Activated naive CD4-positive, alpha-beta T cell treated with Interleukin-2 at 50 U/mL for 16 hours (primary cell): Measurements from ENCODE around the gene OR2A42.
"Not testable (repeated sequence)": the region's sequence is repeated elsewhere in the genome, so short reads cannot be mapped to it uniquely, and the experiment has no call there.

Source experiments
- DNase-seq: peaks from one replicate; pipeline ENCODE4 v3.0.0-alpha.2; 2020

Gene OR2A42, protein sequence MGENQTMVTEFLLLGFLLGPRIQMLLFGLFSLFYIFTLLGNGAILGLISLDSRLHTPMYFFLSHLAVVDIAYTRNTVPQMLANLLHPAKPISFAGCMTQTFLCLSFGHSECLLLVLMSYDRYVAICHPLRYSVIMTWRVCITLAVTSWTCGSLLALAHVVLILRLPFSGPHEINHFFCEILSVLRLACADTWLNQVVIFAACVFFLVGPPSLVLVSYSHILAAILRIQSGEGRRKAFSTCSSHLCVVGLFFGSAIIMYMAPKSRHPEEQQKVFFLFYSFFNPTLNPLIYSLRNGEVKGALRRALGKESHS

DNA sequence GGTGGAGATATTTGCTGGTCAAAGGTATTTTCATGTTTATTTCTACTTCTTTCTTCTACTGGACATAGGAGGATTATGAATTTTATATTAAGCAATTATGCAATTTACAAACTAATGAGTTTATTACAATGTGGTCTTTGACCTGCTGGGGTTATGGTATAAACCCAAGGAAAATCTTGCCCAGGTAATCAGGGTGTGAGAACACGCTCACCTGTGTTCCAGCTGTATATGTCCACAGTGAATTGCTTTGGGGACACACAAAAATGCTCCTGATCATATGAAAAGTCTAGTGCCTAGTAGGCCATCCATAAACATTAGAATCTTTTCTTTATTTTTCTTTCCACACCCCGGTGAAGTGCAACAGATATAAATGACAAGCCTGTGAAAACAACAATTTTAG lies at the start of gene OR2A42:
OR2A42 (minus strand) TSS at position 241 of the 400 bp plus-strand sequence. CDS start 6,762 bp downstream, outside the sequence.
- not testable (repeated sequence) for DNase-seq

DNA sequence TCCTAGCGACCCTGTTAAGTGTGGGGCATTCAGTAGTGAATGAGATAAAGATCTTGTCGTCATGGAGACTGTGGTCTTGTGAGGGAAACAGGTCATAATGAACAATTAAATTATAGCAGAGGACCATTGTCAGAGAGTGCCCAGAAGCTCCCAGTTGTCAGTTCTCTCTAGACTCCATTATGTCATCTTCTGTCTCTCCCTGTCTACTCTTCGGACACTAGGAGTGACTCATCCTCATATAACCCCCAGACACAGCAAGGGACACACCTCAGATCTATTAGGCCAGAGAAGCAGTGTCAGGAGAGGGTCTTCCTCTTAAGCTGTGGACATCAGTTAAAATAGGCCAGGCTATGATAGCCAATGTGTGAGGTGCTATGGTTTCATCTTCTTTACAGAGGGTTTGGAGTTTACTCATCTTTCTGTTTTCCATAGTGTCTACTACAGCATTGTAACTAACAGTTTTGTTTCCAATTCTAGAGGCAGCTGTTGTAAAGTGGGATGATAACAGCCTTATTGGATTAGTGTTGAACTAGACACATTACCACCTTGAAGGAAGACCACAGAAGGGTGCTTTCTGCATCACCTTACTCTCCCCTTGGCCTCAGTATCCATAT lies 47.9 kb upstream of the OR2A42 start:
- not testable (repeated sequence) for DNase-seq

DNA sequence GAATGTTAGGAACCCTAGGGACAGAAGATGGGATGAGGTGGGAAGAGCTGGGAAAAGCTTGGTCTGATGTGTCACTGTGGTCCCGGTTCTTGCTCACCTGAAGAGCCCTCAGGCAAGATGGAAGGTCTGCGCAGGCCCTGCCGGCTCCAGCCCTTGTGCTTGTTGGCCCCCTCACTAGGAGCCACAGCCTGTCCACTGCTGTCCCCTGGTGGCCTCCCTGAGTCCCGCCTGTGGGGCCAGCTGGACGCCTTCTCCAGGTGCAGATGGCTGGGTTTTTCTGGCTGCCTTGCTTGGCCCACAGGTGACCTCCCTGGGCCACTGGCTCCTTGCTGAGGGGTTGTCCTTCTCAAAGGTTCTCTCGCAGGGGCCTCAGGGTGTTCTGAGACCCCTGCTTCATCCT lies 44.3 kb upstream of the OR2A42 start:
- DNase-seq, result not testable (repeated sequence)

DNA sequence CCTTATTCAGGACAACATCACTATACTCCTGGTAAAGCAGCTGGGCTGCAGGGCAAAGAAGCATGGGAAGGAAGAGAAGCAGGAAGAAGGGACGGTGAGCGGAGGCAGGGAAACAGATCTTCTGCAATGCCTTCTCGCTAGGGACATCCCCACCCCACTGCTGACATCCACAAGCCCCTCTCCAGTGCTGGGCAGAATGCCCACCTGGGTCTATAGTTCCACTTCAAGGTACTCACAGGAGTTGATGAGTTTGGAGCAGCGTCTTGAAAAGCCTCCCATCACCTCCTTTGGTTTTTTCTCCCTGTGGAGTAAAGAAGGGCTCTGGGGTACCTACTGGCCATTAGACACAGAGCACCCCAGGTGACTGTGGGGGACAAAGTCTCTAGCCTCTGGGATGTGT lies 43.1 kb upstream of the OR2A42 start:
- not testable (repeated sequence) for DNase-seq

DNA sequence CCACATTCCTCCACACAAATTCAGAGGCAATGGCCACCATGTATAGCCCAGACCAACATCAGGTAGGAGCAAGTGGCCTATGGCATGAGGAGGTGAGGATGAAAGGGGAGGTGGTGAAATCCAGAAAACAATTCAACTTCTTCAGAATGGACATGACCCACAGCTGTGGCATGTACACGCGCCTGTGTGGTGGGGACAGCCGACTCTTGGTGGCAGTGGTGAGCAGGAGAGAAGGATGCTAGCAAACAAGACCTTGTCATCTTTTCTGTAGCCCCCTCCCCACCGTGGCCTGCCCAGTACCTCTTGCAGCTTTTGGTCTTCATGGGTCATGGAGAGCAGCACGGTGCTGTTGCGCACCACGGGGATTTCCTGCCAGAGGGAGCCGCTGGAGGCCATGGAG lies 42.6 kb upstream of the OR2A42 start:
- not testable (repeated sequence) for DNase-seq

DNA sequence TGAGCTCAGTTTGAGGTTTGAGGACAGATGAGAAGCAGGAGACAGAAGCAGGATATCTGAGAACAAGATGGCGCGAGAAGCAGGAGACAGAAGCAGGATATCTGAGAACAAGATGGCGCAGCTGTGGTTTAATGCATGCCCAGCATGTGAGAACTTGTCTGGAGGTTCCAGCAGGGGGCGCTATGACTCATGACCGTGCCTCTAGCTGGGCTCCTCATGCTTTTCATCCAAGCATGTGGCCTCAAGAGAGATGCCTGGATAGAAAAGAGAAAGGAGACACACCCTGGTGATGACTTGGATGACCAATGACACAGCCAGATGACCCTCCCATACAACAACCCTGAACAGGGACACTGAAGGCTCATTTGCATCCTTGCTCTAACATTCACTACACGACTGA lies 40.6 kb upstream of the OR2A42 start:
- not testable (repeated sequence) for DNase-seq

DNA sequence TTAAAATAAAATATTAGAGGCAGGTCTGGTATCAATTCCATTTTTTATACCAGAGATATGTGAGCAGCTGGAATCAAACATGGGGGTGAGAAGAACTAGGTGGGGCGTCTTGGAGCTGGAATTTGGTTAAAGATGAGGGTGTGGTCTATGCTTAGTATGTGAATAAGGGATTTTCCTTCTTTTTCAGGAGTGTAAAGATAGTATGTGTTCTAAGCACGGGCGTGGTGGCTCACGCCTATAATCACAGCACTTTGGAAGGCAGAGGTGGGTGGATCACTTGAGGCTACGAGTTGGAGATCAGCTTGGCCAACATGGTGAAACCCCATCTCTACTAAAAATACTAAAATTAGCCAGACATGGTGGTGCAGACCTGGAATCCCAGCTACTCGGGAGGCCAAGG lies 35.9 kb upstream of the OR2A42 start:
- DNase-seq, result not testable (repeated sequence)

DNA sequence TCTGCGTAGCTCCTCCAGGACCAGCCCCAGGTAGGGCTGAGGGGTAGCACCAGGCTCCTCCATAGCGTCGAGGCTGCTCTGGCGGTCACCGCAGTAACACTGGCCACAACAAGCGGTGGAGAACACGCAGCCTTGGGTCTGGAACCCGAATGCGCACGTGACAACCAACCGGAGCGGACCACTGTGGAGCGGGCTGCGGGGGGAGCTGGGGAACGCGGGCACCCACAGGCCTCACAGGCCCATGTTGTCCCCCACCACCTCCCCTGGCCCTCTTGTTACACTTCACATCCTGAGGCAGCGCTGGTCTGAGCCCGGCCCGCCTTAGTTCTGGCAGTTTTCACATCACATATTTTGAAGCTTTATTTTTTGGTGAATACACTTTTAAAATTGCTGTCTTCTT lies 29.8 kb upstream of the OR2A42 start, which contains the start of gene CTAGE8:
CTAGE8 (minus strand) TSS at position 101 of the 400 bp plus-strand sequence; CDS start at position 63, 38 bp downstream.
- DNase-seq, result not testable (repeated sequence)

DNA sequence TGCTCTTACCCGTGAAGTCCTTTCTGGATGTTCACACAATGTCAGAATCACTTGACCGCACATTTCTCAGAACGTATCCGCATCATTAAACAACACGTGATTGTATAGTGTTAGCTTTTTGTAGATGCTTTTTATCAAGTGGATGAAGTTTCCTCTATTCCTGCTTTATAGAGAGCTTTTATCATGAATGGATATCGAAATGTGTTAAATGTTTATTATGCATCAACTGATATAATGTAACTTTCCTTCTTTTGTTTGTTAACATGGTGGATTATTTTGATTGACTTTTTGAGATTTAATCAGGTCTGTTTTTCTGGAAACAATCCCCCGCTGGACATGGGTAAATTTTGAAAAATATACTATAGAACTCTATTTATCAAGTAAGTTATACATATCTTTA lies 25.3 kb upstream of the OR2A42 start, which contains the start of gene OR2A7:
OR2A7 (minus strand) TSS at position 101 of the 400 bp plus-strand sequence. CDS start 5,164 bp downstream, outside the sequence.
- not testable (repeated sequence) for DNase-seq

DNA sequence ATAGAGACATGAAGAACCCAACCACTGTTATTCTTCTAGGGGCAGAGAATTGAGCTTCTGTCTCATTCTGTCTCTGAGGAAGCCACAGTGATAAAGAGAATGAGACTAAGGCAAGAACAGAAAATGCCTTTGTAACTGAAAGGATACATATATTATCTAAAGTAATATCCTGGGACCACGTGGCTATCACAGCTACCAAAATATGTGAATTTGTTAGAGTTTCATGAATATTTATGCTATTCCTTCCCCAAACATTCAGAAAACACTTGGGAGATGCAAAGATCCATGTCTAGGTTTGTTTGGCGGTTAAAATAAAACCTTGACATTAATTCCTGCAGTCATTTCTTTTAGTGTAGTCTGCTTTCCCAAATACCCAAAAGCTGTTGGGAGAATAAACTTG lies 22.7 kb upstream of the OR2A42 start:
- not testable (repeated sequence) for DNase-seq

DNA sequence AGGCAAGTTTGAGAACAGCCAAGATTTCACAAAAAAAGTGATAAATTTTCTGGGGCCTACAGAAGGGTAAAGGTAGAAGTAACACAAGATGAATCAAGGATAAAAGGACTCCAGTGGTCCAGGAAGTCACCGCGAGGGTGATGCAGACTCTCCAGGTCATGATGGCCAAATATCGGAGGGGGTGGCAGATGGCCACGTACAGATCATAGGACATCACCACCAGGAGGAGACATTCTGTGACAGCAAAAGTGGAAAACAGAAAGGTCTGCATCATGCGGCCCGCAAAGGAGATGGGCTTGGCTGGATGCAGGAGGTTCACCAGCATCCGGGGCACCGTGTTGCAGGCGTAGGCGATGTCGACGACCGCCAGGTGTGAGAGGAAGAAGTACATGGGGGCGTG lies 19.7 kb upstream of the OR2A42 start:
- DNase-seq, result not testable (repeated sequence)

DNA sequence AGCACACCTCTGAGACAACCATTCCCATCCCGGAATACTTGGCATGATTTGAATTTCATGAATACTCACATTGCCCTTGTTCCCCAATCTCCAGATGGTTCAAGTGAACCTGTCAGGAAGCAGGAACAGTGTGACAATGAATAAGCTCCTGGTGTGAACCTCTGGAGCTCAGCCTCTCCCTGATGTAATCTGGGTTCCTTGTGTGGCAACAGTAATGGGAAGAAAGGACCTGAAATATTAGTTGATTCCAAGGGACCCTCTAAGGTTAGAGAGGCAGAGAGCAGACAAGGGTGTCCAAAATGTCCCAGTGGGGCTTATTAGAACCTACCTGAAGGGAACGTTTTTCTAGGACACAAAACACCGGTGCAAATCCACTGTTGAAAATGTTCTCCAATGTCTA lies 16.7 kb upstream of the OR2A42 start:
- DNase-seq, result no peak

DNA sequence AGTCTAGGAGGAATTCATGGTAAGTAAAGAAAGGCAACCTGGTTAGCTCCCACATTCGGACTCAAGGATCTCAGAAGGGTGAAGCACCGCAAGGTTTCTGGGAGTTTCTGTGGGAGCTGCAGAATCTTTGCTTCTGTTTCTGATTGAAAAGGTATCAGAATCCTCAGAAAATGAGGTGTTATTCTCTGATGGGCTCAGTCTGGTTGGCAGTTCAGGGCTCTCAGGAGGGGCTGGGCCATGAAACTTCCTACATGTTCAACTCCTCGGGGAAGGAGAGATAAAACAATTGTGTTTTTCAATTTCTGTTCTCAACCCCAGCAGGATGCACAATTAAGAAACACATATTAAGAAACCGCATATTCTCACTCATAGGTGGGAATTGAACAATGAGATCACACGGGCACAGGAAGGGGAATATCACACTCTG lies 16.1 kb upstream of the OR2A42 start:
- no peak for DNase-seq

DNA sequence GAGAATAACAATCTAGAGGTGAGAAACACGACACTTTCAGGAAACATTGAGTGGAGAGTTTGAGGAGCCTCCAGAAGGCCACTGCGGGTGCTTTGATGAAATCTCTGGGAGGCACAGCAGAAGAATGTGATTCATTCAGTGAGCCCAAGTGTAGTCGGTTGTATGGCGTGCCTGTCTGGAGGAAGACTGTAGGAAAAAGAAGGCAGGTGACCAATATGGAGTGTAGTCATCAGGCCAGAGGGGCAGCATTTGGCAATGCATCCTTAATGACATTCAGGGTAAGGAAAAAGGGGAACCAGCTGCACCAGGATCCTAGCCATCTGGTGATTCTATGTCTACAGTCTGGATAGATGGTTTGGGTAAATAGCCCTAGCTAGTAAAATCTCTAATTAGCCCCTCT lies 12.9 kb upstream of the OR2A42 start:
- not testable (repeated sequence) for DNase-seq

DNA sequence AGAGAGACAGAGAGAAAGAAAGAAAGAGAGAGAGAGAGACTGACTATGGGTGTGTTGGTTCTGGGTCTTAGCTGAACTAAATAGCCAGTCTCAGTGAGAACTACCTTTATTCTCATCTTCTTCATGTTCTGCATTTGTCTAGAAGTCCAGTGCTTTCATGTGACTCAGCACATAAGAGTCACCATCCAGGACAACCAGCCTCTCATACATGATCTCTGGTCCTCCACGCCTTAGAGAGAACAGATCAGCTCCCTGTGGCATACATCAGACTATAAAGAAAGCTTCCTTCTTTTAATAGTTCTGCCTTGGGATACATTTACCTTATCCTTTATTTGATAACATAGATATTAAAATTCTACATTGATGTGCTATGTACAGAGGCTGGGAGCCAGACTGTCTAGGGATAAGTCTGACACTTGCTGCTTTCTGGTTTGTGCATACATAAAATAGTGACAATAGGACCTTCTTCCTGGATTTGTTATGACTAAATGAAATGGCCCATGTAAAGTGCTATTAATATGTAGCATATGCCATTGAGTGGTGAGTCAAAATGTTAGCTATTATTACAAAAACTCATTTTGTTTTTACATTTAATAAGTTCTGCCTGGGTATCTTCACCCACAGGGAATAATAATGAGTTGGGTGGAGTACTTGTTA lies 8.4 kb upstream of the OR2A42 start:
- not testable (repeated sequence) for DNase-seq

DNA sequence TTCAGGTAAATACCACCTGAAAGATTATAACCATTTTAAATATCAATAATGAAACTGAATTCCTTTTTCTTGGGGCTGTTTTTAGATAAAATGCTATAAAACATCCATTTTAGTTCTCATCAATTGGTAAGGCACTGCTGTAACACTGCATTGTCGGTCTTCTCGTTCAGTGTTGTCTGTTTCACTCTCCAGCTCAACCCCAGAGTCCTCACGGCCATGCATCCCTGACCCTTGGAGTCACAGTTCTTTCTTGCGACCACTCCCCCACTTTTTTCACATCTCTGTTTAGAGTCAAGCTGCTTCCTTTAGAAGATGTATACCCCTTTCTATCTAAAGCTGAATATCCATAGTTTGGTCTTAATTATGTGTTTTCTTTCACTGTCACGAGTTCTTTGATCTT lies 7.6 kb upstream of the OR2A42 start:
- DNase-seq, result not testable (repeated sequence)

DNA sequence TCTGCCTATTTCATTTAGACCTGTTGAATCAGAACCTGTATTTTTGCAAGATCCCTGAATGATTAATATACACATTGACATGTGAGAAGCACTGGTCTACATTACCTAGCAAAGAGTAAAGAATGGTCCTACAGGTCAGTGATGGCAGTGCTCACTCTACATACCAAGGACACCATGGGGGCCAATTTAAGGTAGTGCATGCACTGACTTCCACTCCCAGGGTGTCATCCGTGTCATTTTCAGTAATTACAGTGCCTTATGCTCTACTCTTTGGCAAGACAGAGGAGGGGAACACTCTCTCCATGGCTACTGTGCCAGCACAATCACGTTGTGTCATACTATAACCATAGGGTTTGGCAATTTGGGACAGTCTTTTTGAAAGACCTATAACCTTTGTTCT lies 6.0 kb upstream of the OR2A42 start:
- not testable (repeated sequence) for DNase-seq

DNA sequence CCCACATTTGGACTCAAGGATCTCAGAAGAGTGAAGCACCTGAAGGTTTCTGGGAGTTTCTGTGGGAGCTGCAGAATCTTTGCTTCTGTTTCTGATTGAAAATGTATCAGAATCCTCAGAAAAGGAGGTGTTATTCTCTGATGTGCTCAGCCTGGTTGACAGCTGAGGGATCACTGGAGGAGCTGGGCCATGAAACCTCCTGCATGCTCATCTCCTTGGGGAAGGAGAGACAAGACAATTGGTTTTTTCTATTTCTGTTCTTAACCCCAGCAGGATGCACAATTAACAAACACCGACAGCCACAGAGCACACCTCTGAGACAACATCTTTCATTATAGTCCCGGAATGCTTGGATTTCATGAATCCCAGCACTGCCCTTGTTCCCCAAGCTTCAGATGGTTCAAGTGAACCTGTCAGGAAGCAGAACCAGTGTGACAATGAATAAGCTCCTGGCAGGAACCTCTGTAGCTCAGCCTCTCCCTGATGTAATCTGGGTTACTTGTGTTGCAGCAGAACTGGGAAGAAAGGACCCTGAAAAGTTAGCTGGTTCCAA lies 799 bp downstream of the OR2A42 start:
- not testable (repeated sequence) for DNase-seq

DNA sequence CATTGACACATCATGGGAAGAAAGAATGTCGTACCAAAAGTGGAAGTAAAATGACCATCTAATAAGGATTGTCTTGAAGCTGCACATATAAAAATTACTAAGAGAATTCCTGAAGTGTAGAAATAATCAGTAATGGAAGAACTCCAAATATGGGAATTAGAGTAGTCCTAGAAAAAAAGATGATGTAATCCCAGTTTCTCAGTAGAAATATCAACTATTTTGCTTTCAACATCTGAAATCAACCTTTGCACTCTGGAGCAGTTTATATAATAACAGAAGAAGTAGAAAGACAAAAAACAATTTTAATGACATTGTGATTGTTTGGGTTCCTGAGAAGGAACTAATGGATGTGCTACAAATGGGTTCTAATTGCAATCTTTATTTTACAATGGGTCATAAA lies 6.4 kb downstream of the OR2A42 start:
- DNase-seq, result not testable (repeated sequence)

DNA sequence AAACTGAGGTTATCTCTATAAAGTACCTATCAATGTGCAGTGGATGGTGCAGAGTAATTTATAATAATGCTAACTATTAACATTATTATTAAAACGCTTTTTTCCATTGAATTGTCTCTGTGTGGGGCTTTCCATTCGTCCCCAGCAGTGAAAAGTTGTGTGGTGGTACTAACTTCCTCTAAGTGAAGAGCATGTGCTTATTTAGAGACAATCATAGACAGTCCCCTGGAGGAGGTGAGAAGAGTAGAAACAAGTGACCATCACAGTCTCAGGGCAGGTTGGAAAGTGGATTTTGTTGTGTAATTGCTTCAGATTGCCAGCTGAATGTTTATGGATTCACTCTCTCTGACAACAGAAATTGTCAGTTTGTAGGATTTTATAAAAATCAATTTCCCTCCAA lies 8.4 kb downstream of the OR2A42 start:
- DNase-seq, result not testable (repeated sequence)

DNA sequence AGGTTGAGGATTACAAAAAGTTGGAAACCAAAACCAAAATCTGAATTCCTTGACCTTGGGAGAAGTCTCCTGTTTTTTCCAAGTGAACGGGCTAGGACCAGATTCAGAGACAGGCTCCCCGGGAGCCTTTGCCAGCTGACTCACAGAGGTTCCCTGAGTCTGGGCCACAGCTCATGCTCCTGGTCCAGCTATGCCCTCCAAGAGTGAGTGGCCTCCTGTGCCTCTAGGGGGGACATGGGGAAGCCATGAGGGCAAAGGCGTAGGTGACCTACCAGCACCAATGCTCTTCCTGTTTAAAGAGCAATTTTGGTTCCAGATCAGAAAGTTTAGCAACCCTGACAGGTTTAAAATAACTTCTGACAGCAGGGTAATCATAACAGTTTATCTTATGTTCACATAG lies 10.6 kb downstream of the OR2A42 start:
- DNase-seq, result not testable (repeated sequence)

DNA sequence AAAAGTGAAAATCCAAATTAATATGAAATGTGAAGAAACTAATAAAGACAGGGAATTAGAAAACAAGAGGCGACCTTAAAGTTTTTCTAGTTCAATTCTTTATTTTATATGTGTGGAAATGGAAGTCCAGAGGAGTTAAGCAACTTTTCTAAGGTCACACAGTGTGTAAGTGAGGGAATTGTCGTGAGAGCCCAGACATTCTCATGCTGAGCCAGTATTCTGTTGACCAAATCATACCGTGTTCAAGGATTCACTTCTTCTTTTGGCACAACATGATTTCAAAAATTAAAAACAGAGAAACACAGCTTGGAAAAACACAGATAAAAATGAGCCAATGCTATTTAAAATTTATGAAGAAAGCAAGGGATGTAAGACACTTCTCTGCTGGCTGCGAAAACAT lies 12.5 kb downstream of the OR2A42 start:
- not testable (repeated sequence) for DNase-seq

DNA sequence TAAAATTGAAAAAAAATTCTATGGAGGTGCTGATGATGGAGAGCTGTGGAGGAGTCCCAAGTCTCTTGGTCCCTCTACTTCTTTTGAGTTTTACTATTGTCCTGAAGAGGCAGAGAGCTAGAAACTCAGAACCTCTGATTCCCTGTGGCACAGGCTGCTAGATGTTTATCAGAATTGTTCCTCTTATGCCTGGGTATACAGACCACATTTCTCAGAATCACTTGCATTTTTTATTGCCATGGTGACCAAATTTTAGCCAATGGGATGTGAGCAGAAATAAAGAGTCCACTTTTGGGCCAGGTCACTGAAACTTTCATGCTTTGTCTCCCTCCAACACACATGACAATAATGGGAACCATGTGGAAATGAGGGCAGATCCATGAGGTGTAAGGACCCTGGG lies 15.7 kb downstream of the OR2A42 start:
- DNase-seq, result not testable (repeated sequence)
